Right cardiac atrium (tissue), 5 donors: ENCODE measurements around the gene PMFBP1. TPM values are rescaled to one million over a fixed set of nuclear protein-coding genes. Genes with fewer than 3 reads are reported as not detected.

Source experiments
- ATAC-seq, 2 donors: fragments of 200-7000 bp; cut with Tn5 transposase; one replicate each; pipeline versions ENCODE4 v1.8.0 to v1.9.1; 2020; ENCODE audit warnings: moderate library complexity in 2 of 2, mild to moderate bottlenecking in 1 of 2
- DNase-seq, 3 donors: peaks; one replicate each; pipeline ENCODE4 v3.0.0-alpha.2; 2020
- H3K27ac ChIP-seq: one replicate; pipeline ENCODE4 v1.5.1; 2013; ENCODE audit warnings: mild to moderate bottlenecking, low read length, control low read depth, moderate library complexity
- H3K27me3 ChIP-seq: one replicate; pipeline ENCODE4 v1.6.1; 2013; ENCODE audit not compliant: control insufficient read depth, insufficient read depth
- H3K4me1 ChIP-seq: one replicate; pipeline ENCODE4 v1.6.1; 2013; ENCODE audit warnings: low read length; ENCODE audit not compliant: control insufficient read depth, insufficient read depth
- H3K4me3 ChIP-seq: one replicate; pipeline ENCODE4 v1.5.1; 2013; ENCODE audit warnings: low read length, control low read depth
- H3K9me3 ChIP-seq: one replicate; pipeline ENCODE4 v1.6.1; 2013; ENCODE audit warnings: low read length; ENCODE audit not compliant: control insufficient read depth
- WGBS: extraction: QIAGEN DNeasy Blood & Tissue Kit; methylation state at CpG from one replicate; pipeline ENCODE4 v1.1.7; 2013; 5-methylcytosine and 5-hydroxymethylcytosine counted together
- intact Hi-C, 4 donors: fragments of 100-400 bp; cut with DNase I; formaldehyde crosslinking; loops; one replicate each; pipeline versions ENCODE4 v1.11.0 to v1.14.0; 2022 to 2023
- polyA plus RNA-seq: library from polyadenylated mRNA; stranded (reverse); fragments of 200-250 nt; gene quantifications from one replicate; pipeline ENCODE4 v1.2.3, GENCODE V29; 2013
- total RNA-seq, 4 donors: library from RNA; stranded (reverse); fragmentation: NEBNext Ultra II Directional; extraction: Animal tissue kit (Norgen Biotek cat#: 25700); gene quantifications; one replicate each; pipeline ENCODE4 v1.2.1, GENCODE V29; 2021
- donor health status: healthy with polysubstance abuse.
- donor health status: DM: no; HTN: yes; CAD: no.
- donor health status: DM: no; HTN: no; CAD: no.
- donor health status: DM: no; HTN: yes; CAD: no; lungs with severe emphysema.
- donor health status: DM: yes; HTN: yes; CAD: no.

Gene PMFBP1
- total and polyA plus RNA-seq, 5 donors: 0.38 to 0.51 (median 0.43) TPM; not detected in 1

DNA sequence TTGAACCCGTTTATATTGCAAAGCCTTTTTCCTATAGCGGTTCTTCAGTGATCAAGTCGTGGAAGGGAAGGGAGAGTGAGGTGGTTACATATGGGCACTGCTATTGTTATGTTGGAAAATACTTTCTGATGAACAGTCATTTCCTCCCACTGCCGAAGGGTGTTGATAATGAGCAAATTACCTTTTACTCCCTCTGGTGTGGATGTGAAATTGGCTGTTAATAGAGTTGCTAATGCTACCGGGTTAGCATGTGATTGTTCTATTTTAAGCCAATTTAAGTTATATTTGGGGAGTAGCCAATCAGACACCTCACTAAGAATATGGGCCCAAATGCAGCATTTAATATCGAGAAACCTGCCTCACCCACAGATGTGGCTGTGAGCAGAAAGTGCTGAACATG, 15.6 kb upstream of the PMFBP1 start:
- no peak overlapping the region for H3K27ac ChIP-seq
- no peaks in the 10 kb centered on the region for H3K9me3 ChIP-seq
- DNase-seq (no peak), ATAC-seq (no peak)
- no peak overlapping the region for H3K4me3 ChIP-seq
- no peaks in the 10 kb centered on the region for H3K4me1 ChIP-seq
- intact Hi-C loops: no loop called here
- 57% methylated on average over 6 of the region's 6 CpGs for WGBS
- H3K27me3 ChIP-seq: no peaks in the 10 kb centered on the region

GRCh38 chr16:72182976-72183375, 11.0 kb upstream of the PMFBP1 start:
- no peak for DNase-seq
- intact Hi-C loops: no loop called here
- no peak for ATAC-seq
- Histone ChIP-seq H3K27ac (no peak overlapping the region), H3K9me3 (no peaks in the 10 kb centered on the region), H3K4me1 (no peaks in the 10 kb centered on the region), H3K27me3 (no peaks in the 10 kb centered on the region), H3K4me3 (no peak overlapping the region)

GRCh38 chr16:72179204-72179970, 7.4 kb upstream of the PMFBP1 start:
- WGBS: 41% methylated on average over 5 of the region's 5 CpGs
- no peak for DNase-seq

DNA sequence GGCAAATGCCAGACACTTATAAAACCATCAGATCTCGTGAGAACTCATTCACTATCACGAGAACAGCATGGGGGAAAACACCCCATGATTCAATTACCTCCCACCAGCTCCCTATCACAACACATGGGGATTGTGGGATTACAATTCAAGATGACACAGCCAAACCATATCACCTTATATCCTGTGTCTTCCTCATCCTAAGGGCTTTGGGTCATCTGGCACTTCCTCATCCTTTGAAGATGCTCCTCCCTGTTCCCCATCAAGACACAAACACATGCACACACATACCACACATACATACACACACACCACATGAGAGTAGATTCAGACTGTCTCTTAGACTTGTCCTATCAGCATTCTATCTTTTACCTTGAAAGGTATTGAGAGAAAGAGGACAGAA, 2.8 kb upstream of the PMFBP1 start:
- intact Hi-C loops: no loop called here

More at GRCh38 chr16:72179204-72179970, 7.4 kb upstream of the PMFBP1 start:
- no peaks in the 10 kb centered on the region for H3K27me3 ChIP-seq
- ATAC-seq: no peak
- intact Hi-C loops: no loop called here
- no peak overlapping the region for H3K4me3 ChIP-seq
- no peaks in the 10 kb centered on the region for H3K9me3 ChIP-seq
- H3K4me1 ChIP-seq: no peaks in the 10 kb centered on the region
- no peak overlapping the region for H3K27ac ChIP-seq

GRCh38 chr16:72173997-72174396, 2.0 kb upstream of the PMFBP1 start:
- no peak overlapping the region for H3K27ac ChIP-seq
- no peak for DNase-seq
- no peaks in the 10 kb centered on the region for H3K9me3 ChIP-seq
- 76% methylated on average over 1 of the region's 1 CpG for WGBS
- no peaks in the 10 kb centered on the region for H3K27me3 ChIP-seq
- ATAC-seq: no peak
- intact Hi-C loops: no loop called here
- no peak overlapping the region for H3K4me3 ChIP-seq
- no peaks in the 10 kb centered on the region for H3K4me1 ChIP-seq

More for the DNA sequence above, 2.8 kb upstream of the PMFBP1 start:
- ATAC-seq (no peak), DNase-seq (no peak)
- Histone ChIP-seq H3K4me1 (no peaks in the 10 kb centered on the region), H3K9me3 (no peaks in the 10 kb centered on the region), H3K27me3 (no peaks in the 10 kb centered on the region), H3K27ac (no peak overlapping the region), H3K4me3 (no peak overlapping the region)
- 79% methylated on average over 2 of the region's 2 CpGs for WGBS

DNA sequence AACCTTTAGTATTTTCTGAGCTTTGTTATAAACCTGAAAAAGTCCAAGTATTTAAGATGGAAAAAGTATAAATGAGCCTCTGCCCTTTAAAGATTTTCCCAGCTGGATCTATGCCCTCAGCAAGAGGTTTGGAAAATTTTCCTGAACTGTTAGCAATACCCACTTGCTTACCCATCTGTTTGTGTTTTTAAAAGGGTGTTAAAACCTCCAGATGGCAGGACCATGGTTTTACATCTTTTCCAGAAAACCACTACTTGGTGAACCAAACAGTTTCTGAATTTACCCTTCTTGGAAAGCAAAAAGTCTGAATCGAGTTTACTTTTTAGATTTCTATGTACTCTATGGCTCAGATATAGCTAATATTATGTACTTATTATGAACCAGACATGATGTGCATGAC, 719 bp downstream of the PMFBP1 start:
- no peak overlapping the region for H3K27ac ChIP-seq
- no peak for ATAC-seq
- no peaks in the 10 kb centered on the region for H3K4me1 ChIP-seq
- no peak for DNase-seq
- no peaks in the 10 kb centered on the region for H3K9me3 ChIP-seq
- H3K4me3 ChIP-seq: no peak overlapping the region
- intact Hi-C loops: no loop called here
- no peaks in the 10 kb centered on the region for H3K27me3 ChIP-seq
- WGBS: 84% methylated on average over 1 of the region's 1 CpG

- intact Hi-C loops: no loop called here
- no peaks in the 10 kb centered on the region for H3K27me3 ChIP-seq
- DNase-seq (no peak), ATAC-seq (no peak)
- no peak overlapping the region for H3K4me3 ChIP-seq
- WGBS: 53% methylated on average over 1 of the region's 1 CpG
- no peaks in the 10 kb centered on the region for H3K9me3 ChIP-seq
- H3K27ac ChIP-seq: no peak overlapping the region
- no peaks in the 10 kb centered on the region for H3K4me1 ChIP-seq
These were observed 2.2 kb downstream of the PMFBP1 start for GRCh38 chr16:72169708-72170107.

DNA sequence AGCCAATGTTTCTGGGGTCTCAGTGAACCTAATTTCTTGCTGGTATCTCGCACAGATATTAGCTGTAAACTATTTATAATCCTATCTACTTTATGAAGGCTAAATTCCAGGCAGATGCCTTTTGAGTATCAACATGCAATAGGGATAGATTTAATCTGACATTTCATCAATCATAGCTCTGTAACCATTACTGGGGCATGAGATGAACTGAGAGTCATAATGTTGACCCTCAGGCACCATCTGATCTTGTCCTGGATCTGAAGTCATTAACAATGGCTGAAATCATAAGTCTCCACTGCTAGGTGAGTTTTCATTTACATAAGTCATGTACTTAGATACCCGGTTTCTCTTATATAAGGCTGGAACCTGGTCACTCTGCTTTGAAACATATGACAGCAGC, 3.6 kb downstream of the PMFBP1 start:
- DNase-seq (no peak), ATAC-seq (no peak)
- no peak overlapping the region for H3K4me3 ChIP-seq
- H3K27me3 ChIP-seq: no peaks in the 10 kb centered on the region
- 86% methylated on average over 2 of the region's 2 CpGs for WGBS
- intact Hi-C loops: no loop called here
- no peaks in the 10 kb centered on the region for H3K4me1 ChIP-seq
- no peaks in the 10 kb centered on the region for H3K9me3 ChIP-seq
- H3K27ac ChIP-seq: no peak overlapping the region

DNA sequence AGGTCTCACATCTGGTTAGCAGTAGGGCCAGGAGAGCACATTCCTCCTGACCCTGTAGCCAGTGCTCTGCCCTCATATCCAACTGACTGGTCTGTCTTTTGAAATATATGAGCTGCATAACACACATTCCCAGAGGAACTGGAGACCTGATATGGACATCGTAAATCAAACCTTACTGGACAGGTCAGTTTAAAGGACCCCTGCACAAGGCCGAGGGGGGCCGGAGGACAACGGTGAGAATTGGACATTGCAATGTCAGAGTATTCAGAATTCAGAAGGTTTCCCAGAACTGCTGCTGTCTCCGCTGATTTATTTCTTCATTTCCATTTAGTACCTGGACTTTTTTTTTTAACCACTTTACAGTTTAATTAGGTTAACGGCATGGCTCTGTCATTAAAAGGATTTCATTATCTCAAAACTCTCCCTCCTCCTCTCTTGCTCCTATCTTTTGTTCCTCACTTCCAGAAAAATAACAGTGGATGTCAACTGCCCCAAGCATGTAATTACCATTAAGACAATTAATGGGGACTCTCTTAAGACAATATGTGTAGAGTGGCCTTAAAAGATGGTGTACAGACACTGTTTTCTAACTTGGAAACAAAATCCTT, 4.9 kb downstream of the PMFBP1 start:
- no peaks in the 10 kb centered on the region for H3K27me3 ChIP-seq
- DNase-seq: no peak
- no peaks in the 10 kb centered on the region for H3K4me1 ChIP-seq
- intact Hi-C loops: no loop called here
- no peak for ATAC-seq
- no peaks in the 10 kb centered on the region for H3K9me3 ChIP-seq
- no peak overlapping the region for H3K4me3 ChIP-seq
- WGBS: 79% methylated on average over 6 of the region's 6 CpGs
- no peak overlapping the region for H3K27ac ChIP-seq

DNA sequence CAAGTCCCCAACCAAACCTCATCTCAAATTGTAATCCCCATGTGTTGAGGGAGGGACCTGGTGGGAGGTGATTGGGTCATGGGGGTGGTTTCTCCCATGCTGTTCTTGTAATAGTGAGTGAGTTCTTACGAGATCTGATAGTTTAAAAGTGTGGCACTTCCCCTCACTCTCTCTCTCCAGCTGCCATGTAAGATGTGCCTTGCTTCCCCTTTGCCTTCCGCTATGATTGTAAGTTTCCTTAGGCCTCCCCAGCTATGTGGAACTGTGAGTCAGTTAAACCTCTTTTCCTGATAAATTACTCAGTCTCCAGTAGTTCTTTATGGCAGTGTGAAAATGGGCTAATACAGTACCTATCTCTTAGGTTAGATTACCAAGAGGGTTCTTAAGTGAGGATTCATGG, 5.8 kb downstream of the PMFBP1 start:
- Histone ChIP-seq H3K4me1 (no peaks in the 10 kb centered on the region), H3K4me3 (no peak overlapping the region), H3K9me3 (no peaks in the 10 kb centered on the region), H3K27me3 (no peaks in the 10 kb centered on the region), H3K27ac (no peak overlapping the region)
- ATAC-seq (no peak), DNase-seq (no peak)
- intact Hi-C loops: no loop called here
- 77% methylated on average over 2 of the region's 2 CpGs for WGBS

GRCh38 chr16:72164691-72165090, 7.3 kb downstream of the PMFBP1 start:
- Histone ChIP-seq H3K9me3 (no peaks in the 10 kb centered on the region), H3K27ac (no peak overlapping the region), H3K4me1 (no peaks in the 10 kb centered on the region), H3K4me3 (no peak overlapping the region), H3K27me3 (no peaks in the 10 kb centered on the region)
- ATAC-seq (no peak), DNase-seq (no peak)
- WGBS: 53% methylated on average over 5 of the region's 5 CpGs
- intact Hi-C loops: no loop called here
